Upper lobe of right lung (tissue), 1 donor: ENCODE measurements around the gene AOC3. TPM values are rescaled to one million over a fixed set of nuclear protein-coding genes. Genes with fewer than 3 reads are reported as not detected.

Source experiments
- ATAC-seq: fragments of 200-7000 bp; cut with Tn5 transposase; one replicate; pipeline ENCODE4 v1.9.1; 2020; ENCODE audit warnings: mild to moderate bottlenecking, moderate library complexity
- DNase-seq: peaks from one replicate; pipeline ENCODE4 v3.0.0-alpha.2; 2020
- H3K27ac ChIP-seq: fragments of 200-600 bp; one replicate; pipeline ENCODE4 v1.8.0; 2022
- H3K27me3 ChIP-seq: fragments of 200-600 bp; one replicate; pipeline ENCODE4 v1.8.0; 2022; ENCODE audit warnings: mild to moderate bottlenecking
- H3K36me3 ChIP-seq: fragments of 200-600 bp; one replicate; pipeline ENCODE4 v1.8.0; 2022
- H3K4me1 ChIP-seq: fragments of 200-600 bp; one replicate; pipeline ENCODE4 v1.8.0; 2022
- H3K4me3 ChIP-seq: fragments of 200-600 bp; one replicate; pipeline ENCODE4 v1.8.0; 2022; ENCODE audit warnings: mild to moderate bottlenecking
- H3K9me3 ChIP-seq: fragments of 200-600 bp; one replicate; pipeline ENCODE4 v1.8.0; 2022
- intact Hi-C: fragments of 100-400 bp; cut with DNase I; formaldehyde crosslinking; loops from one replicate; pipeline ENCODE4 v1.11.0; 2022
- long read RNA-seq: library from polyadenylated mRNA; unstranded; transcript quantifications from one replicate; pipeline ENCODE4 v2.0.0, GENCODE V29; 2021
- total RNA-seq: library from RNA; stranded (reverse); fragmentation: NEBNext Ultra II Directional; extraction: Animal tissue kit (Norgen Biotek cat#: 25700); gene quantifications from one replicate; pipeline ENCODE4 v1.2.1, GENCODE V29; 2021
- TF ChIP-seq, protein P1 (sequence below): fragments of 200-600 bp; IDR thresholded peaks from one replicate; pipeline ENCODE4 v1.8.0; 2022; ENCODE audit warnings: antibody characterized with exemption
- donor health status: DM: no; HTN: yes; CAD: no; lungs with severe emphysema.

Gene AOC3, protein sequence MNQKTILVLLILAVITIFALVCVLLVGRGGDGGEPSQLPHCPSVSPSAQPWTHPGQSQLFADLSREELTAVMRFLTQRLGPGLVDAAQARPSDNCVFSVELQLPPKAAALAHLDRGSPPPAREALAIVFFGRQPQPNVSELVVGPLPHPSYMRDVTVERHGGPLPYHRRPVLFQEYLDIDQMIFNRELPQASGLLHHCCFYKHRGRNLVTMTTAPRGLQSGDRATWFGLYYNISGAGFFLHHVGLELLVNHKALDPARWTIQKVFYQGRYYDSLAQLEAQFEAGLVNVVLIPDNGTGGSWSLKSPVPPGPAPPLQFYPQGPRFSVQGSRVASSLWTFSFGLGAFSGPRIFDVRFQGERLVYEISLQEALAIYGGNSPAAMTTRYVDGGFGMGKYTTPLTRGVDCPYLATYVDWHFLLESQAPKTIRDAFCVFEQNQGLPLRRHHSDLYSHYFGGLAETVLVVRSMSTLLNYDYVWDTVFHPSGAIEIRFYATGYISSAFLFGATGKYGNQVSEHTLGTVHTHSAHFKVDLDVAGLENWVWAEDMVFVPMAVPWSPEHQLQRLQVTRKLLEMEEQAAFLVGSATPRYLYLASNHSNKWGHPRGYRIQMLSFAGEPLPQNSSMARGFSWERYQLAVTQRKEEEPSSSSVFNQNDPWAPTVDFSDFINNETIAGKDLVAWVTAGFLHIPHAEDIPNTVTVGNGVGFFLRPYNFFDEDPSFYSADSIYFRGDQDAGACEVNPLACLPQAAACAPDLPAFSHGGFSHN
- 235 TPM for total RNA-seq
- long read RNA-seq, full-length matches to known transcripts: 379 of 544 reads
- long read RNA-seq, partial matches to known transcripts: 18 of 544 reads
- long read RNA-seq, other reads (novel, unspliced or antisense): 147 of 544 reads

DNA sequence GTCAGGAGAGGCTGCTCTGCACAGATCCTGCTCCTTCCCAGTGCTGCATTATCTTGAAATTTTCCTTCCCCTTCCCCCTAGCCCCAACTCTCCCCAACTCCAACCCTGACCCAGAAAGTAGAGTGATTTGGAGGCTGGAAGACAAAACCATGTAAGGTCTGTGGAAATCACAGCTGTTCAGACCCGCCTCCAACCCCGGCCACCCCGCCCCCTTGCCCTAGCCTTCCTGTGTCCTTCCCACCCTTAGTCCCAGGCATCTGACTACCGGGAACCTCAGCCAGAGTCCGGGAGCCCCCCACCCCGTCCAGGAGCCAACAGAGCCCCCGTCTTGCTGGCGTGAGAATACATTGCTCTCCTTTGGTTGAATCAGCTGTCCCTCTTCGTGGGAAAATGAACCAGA is at the start of gene AOC3:
AOC3 (plus strand) TSS at position 246 of the 400 bp plus-strand sequence; CDS start at position 391, 145 bp downstream.
- DNase-seq (no peak), ATAC-seq (peak; percentile 19)
- H3K4me3 ChIP-seq: peak within 1 kb of the TSS; percentile 53
- peak within 1 kb of the TSS; percentile 85 for H3K27ac ChIP-seq
- no peaks in the 10 kb centered on the region for H3K9me3 ChIP-seq
- H3K27me3 ChIP-seq: no peaks in the 10 kb centered on the region
- no peaks in the 10 kb centered on the region for H3K36me3 ChIP-seq
- H3K4me1 ChIP-seq: peaks cover 15% of the 10 kb centered on the region
- intact Hi-C loops: no loop called here
- TF ChIP-seq, protein P1, sequence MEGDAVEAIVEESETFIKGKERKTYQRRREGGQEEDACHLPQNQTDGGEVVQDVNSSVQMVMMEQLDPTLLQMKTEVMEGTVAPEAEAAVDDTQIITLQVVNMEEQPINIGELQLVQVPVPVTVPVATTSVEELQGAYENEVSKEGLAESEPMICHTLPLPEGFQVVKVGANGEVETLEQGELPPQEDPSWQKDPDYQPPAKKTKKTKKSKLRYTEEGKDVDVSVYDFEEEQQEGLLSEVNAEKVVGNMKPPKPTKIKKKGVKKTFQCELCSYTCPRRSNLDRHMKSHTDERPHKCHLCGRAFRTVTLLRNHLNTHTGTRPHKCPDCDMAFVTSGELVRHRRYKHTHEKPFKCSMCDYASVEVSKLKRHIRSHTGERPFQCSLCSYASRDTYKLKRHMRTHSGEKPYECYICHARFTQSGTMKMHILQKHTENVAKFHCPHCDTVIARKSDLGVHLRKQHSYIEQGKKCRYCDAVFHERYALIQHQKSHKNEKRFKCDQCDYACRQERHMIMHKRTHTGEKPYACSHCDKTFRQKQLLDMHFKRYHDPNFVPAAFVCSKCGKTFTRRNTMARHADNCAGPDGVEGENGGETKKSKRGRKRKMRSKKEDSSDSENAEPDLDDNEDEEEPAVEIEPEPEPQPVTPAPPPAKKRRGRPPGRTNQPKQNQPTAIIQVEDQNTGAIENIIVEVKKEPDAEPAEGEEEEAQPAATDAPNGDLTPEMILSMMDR: no peak

DNA sequence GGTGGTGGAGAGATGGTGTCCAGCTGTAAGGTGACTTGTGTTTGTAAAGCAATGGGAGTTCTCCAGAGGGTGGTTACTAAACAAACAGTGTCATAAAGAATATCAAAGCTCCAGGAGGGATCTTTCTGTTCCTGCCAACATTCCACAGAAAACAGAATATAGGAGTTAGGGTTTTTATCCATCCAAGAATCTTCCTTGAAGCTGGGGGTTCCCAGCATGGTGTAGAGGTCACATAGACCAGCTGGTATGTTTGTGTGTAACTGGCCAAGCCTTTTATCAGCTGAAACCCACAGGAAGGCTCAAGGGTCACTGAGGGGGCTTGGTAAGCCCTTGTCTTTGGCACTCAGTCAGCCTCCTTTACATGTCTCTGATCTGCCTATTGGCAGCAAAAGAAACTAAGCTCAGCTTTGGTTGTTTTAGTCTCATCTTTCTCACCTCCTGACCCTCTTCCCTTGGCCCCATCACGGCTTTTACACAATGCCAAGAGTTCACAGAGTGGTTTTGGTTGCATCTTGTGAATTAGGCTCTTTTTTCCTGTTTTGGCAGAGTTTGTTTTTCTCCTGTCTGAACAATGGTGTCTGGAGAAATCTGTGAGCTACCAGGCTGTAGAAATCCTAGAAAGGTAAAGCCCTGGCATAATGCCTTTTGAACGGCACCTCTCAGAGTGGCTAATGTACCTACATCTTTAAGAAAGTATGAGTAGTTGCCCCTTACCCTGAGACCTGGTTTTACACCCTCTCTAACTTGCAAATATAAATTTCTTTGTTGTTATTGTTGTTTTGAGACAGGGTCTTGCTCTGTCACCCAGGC is 47.7 kb upstream of the AOC3 start:
- DNase-seq (no peak), ATAC-seq (no peak)
- Histone ChIP-seq H3K36me3 (no peaks in the 10 kb centered on the region), H3K27ac (no peak overlapping the region), H3K27me3 (no peaks in the 10 kb centered on the region), H3K9me3 (no peaks in the 10 kb centered on the region), H3K4me1 (peaks cover 4% of the 10 kb centered on the region), H3K4me3 (no peak overlapping the region)
- intact Hi-C loops: no loop called here
- TF ChIP-seq, protein P1: no peak

DNA sequence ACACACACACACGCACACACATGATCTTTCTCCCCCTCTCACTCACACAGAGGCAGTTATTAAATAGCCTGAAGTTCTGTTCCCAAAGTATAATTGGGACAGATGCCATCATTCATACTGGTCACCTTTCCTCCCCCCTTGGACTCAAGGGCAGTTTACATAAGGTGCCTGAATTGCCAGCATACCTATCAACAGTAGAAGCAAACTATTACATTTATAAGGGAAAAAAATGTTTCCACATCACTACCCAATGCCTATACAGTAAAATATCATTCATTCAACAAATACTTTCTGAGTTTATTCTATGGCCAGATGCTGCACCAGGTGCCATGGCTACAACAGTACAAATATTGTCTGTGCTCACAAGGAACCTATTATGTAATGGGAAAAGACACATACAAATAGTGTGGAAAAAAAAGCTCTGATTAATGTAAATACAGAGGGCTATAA is 46.1 kb upstream of the AOC3 start:
- peak overlapping the region; percentile 39 for H3K27ac ChIP-seq
- ATAC-seq: peak; percentile 78
- DNase-seq: no peak
- intact Hi-C loops: no loop called here
- H3K36me3 ChIP-seq: peaks cover 4% of the 10 kb centered on the region
- no peaks in the 10 kb centered on the region for H3K9me3 ChIP-seq
- H3K4me1 ChIP-seq: no peaks in the 10 kb centered on the region
- TF ChIP-seq, protein P1: no peak
- H3K27me3 ChIP-seq: no peaks in the 10 kb centered on the region
- no peak overlapping the region for H3K4me3 ChIP-seq

DNA sequence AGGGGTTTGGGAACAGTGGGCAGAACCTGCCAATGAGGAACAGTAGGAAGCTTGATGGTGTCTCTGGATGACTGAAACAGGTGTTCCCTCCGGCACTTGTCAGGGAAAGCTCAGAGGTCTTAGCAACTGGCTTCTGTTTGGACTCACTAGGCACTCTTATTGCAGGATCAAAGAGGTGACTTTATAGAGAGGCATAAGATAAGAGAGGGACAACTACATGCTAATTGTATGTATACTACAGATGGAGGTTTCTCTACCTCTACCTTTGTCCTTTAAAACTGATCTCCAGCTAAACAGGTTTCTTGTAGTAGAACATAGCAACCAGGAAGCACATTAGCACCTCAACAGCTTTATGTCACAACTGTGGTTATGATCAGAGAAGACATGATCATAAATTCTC is 44.8 kb upstream of the AOC3 start:
- Histone ChIP-seq H3K9me3 (no peaks in the 10 kb centered on the region), H3K4me1 (no peaks in the 10 kb centered on the region), H3K36me3 (peaks cover 17% of the 10 kb centered on the region), H3K27me3 (no peaks in the 10 kb centered on the region), H3K27ac (no peak overlapping the region), H3K4me3 (no peak overlapping the region)
- intact Hi-C loops: no loop called here
- DNase-seq (no peak), ATAC-seq (no peak)
- TF ChIP-seq, protein P1: no peak

DNA sequence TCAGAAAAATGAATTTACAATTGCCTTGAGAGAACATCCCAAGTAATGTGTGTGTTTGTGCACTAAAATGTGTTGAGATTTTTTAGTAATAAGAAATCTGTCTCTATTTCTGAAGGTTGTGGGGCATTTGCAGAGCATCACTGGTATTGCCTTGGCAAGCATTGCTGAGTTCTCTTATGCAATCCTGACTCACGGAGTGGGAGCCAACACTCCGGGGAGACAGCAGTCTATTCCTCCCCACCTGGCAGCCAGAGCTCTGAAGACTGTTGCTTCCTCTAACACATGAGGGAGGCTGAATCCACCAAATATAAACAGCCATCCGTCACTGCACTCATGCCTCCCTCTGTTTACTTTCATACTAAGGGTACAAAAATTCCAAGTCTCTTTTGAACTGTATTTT is 41.7 kb upstream of the AOC3 start:
- Histone ChIP-seq H3K4me1 (no peaks in the 10 kb centered on the region), H3K27ac (no peak overlapping the region), H3K36me3 (peaks cover 44% of the 10 kb centered on the region), H3K27me3 (no peaks in the 10 kb centered on the region), H3K9me3 (no peaks in the 10 kb centered on the region), H3K4me3 (no peak overlapping the region)
- ATAC-seq: peak; percentile 61
- no peak for DNase-seq
- TF ChIP-seq, protein P1: no peak
- intact Hi-C loops: no loop called here
